Uterus (tissue), 2 donors: Measurements from ENCODE around the gene L3MBTL3.
"Not testable (repeated sequence)": the region's sequence is repeated elsewhere in the genome, so short reads cannot be mapped to it uniquely, and the experiment has no call there.

Source experiments
- POLR2A ChIP-seq, 2 donors: fragments of 450-650 bp; IDR thresholded peaks; one replicate each; pipeline ENCODE4 v1.6.1; 2016; ENCODE audit warnings: antibody characterized with exemption in 2 of 2, mild to moderate bottlenecking in 1 of 2, moderate library complexity in 1 of 2
- TF ChIP-seq, protein P1 (sequence below), 4 experiments: fragments of 200-600 bp in 2 of 4; fragments of 450-650 bp in 2 of 4; sonication (generic) in 2 of 4; IDR thresholded peaks; one replicate each; pipeline ENCODE4 v1.5.1; 2016 to 2019; ENCODE audit warnings: antibody characterized with exemption in 4 of 4, mild to moderate bottlenecking in 2 of 4, moderate library complexity in 1 of 4

DNA sequence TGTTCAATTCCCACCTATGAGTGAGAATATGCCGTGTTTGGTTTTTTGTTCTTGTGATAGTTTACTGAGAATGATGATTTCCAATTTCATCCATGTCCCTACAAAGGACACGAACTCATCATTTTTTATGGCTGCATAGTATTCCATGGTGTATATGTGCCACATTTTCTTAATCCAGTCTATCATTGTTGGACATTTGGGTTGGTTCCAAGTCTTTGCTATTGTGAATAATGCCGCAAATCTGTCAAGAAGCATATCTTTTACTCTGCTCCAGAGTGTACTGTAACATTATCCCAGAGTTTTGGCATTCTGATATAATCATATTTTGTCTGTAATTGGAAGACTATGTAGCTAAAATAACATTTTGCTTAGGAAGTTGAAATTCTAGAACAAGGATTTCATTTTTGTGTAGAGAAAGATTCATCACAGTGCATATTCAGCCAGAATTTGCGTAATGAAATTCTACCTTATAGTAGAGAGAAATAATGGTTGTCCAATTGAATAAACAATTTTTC, 98.9 kb downstream of the L3MBTL3 start:
- TF ChIP-seq, protein P1, sequence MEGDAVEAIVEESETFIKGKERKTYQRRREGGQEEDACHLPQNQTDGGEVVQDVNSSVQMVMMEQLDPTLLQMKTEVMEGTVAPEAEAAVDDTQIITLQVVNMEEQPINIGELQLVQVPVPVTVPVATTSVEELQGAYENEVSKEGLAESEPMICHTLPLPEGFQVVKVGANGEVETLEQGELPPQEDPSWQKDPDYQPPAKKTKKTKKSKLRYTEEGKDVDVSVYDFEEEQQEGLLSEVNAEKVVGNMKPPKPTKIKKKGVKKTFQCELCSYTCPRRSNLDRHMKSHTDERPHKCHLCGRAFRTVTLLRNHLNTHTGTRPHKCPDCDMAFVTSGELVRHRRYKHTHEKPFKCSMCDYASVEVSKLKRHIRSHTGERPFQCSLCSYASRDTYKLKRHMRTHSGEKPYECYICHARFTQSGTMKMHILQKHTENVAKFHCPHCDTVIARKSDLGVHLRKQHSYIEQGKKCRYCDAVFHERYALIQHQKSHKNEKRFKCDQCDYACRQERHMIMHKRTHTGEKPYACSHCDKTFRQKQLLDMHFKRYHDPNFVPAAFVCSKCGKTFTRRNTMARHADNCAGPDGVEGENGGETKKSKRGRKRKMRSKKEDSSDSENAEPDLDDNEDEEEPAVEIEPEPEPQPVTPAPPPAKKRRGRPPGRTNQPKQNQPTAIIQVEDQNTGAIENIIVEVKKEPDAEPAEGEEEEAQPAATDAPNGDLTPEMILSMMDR (IDR thresholded peaks at IDR 0.05): not testable (repeated sequence)
- not testable (repeated sequence) for TF ChIP-seq POLR2A (IDR thresholded peaks at IDR 0.05)
